HepG2 (cell line): ENCODE measurements around the gene PCDH12. TPM values are rescaled to one million over a fixed set of nuclear protein-coding genes. Genes with fewer than 3 reads are reported as not detected.

Experiments
- ATAC-seq: fragments of 200-7000 bp; cut with Tn5 transposase; 3 replicates; pipeline ENCODE4 v1.9.1; 2020; ENCODE audit warnings: mild to moderate bottlenecking, moderate library complexity
- BruUV-seq: library from RNA; stranded (reverse); fragments of 400-500 nt; replicated peaks from 2 replicates; lab custom pipeline; 2021; lab: Mats Ljungman, UMichigan
- CTCF ChIA-PET: fragments of 300-600 bp; formaldehyde crosslinking; extraction: SDS; loops from one replicate; lab custom pipeline; 2021; ENCODE audit warnings: low total read pairs, inconsistent platforms, low intra/inter-chr PET ratio; lab: Yijun Ruan, JAX
- POLR2A ChIA-PET: fragments of 350-600 bp; sonication (Branson Sonifier 250); formaldehyde crosslinking; loops from one replicate; lab custom pipeline; 2020; ENCODE audit warnings: antibody characterized with exemption, inconsistent platforms; lab: Yijun Ruan, JAX
- DNase-seq: peaks from one replicate; pipeline ENCODE4 v3.0.0-alpha.2; 2015; ENCODE audit warnings: low spot score
- FAIRE-seq: peaks from 3 replicates; lab custom pipeline; 2011; peaks lifted over from hg19 to GRCh38; lab: Jason Lieb, UNC
- H2AFZ ChIP-seq: one replicate; pipeline ENCODE4 v1.6.1; 2011; ENCODE audit warnings: low read length, inconsistent platforms
- H3K27ac ChIP-seq: fragments of 300-600 bp; 3 replicates; pipeline ENCODE4 v1.8.0; 2011; ENCODE audit warnings: mixed run types, mild to moderate bottlenecking, mixed read lengths, low read length, inconsistent platforms; ENCODE audit not compliant: insufficient read depth; ENCODE audit errors: extremely low read length
- H3K27me3 ChIP-seq, 2 experiments: fragments of 200-600 bp in 1 of 2; 2 replicates in 1 of 2; 3 replicates in 1 of 2; pipeline versions ENCODE4 v1.6.0 to v1.8.0; 2011; ENCODE audit warnings: low read length in 2 of 2, mild to moderate bottlenecking in 2 of 2, moderate library complexity in 2 of 2, inconsistent platforms in 1 of 2; ENCODE audit not compliant: insufficient read depth in 2 of 2, control insufficient read depth in 1 of 2
- H3K36me3 ChIP-seq, 2 experiments: fragments of 200-600 bp in 1 of 2; replicated peaks in 1 of 2; 2 replicates in 1 of 2; 3 replicates in 1 of 2; pipeline versions ENCODE4 v1.5.1 to v1.8.0; 2011; ENCODE audit warnings: low read length in 2 of 2, inconsistent platforms in 1 of 2; ENCODE audit not compliant: insufficient read depth in 2 of 2, control insufficient read depth in 1 of 2
- H3K4me1 ChIP-seq: 2 replicates; pipeline ENCODE4 v1.5.1; 2012; ENCODE audit warnings: low read length, inconsistent platforms; ENCODE audit not compliant: insufficient read depth
- H3K4me2 ChIP-seq: 2 replicates; pipeline ENCODE4 v1.6.0; 2011; ENCODE audit warnings: low read depth, low read length, inconsistent platforms
- H3K4me3 ChIP-seq, 3 experiments: fragments of 200-600 bp in 1 of 3; sonication (generic), shearing (Covaris generic) in 1 of 3; replicated peaks in 1 of 3; 2 replicates each; pipeline ENCODE4 v1.5.1; 2011 to 2016; ENCODE audit warnings: low read length in 3 of 3, inconsistent platforms in 2 of 3, low read depth in 2 of 3, mild to moderate bottlenecking in 2 of 3, control low read depth in 1 of 3, mixed read lengths in 1 of 3; ENCODE audit not compliant: insufficient read depth in 1 of 3
- H3K79me2 ChIP-seq: one replicate; pipeline ENCODE4 v1.6.1; 2011; ENCODE audit warnings: low read length, inconsistent platforms; ENCODE audit not compliant: insufficient read depth
- H3K9ac ChIP-seq: 2 replicates; pipeline ENCODE4 v1.6.0; 2011; ENCODE audit warnings: mild to moderate bottlenecking, low read depth, low read length, inconsistent platforms; ENCODE audit not compliant: insufficient read depth
- H3K9me3 ChIP-seq: 2 replicates; pipeline ENCODE4 v1.5.1; 2012; ENCODE audit warnings: mild to moderate bottlenecking, low read length
- H4K20me1 ChIP-seq: 2 replicates; pipeline ENCODE4 v1.6.0; 2011; ENCODE audit warnings: inconsistent platforms, mild to moderate bottlenecking, low read length, moderate library complexity; ENCODE audit not compliant: insufficient read depth
- CTCF ChIP-seq: sonication (generic); formaldehyde crosslinking; IDR thresholded peaks from 2 replicates; pipeline ENCODE4 v1.5.0; 2020; ENCODE audit warnings: mild to moderate bottlenecking, missing genetic modification reagents, moderate library complexity
- MEIS2 ChIP-seq: sonication (generic); formaldehyde crosslinking; IDR thresholded peaks from 2 replicates; pipeline ENCODE4 v1.9.0; 2021; ENCODE audit warnings: mild to moderate bottlenecking, missing genetic modification reagents
- RARA ChIP-seq: IDR thresholded peaks from 2 replicates; pipeline ENCODE4 v1.6.1; 2016; ENCODE audit warnings: missing genetic modification reagents, missing compliant biosample characterization
- RBAK ChIP-seq: sonication (generic); formaldehyde crosslinking; IDR thresholded peaks from 2 replicates; pipeline ENCODE4 v1.5.1; 2020; ENCODE audit warnings: mild to moderate bottlenecking, missing genetic modification reagents
- YY1 ChIP-seq: IDR thresholded peaks from 2 replicates; pipeline ENCODE4 v1.6.1; 2011; ENCODE audit warnings: low read length, low read depth, moderate library complexity, mild to moderate bottlenecking; ENCODE audit not compliant: insufficient read depth, insufficient replicate concordance
- ZBTB4 ChIP-seq: sonication (generic); formaldehyde crosslinking; IDR thresholded peaks from 2 replicates; pipeline ENCODE4 v1.4.0; 2020; ENCODE audit warnings: missing genetic modification reagents, mild to moderate bottlenecking, borderline replicate concordance
- ZBTB7B ChIP-seq: sonication (generic); formaldehyde crosslinking; IDR thresholded peaks from 2 replicates; pipeline ENCODE4 v1.4.0; 2020; ENCODE audit warnings: missing genetic modification reagents
- ZNF260 ChIP-seq: sonication (generic); formaldehyde crosslinking; IDR thresholded peaks from 2 replicates; pipeline ENCODE4 v1.4.0; 2020; ENCODE audit warnings: missing genetic modification reagents, low read depth, mild to moderate bottlenecking, borderline replicate concordance
- ZNF264 ChIP-seq: sonication (generic); formaldehyde crosslinking; IDR thresholded peaks from 2 replicates; pipeline ENCODE4 v1.4.0; 2020; ENCODE audit warnings: missing genetic modification reagents
- WGBS: methylation state at CpG from one replicate; pipeline ENCODE4 v1.1.6; 2017; ENCODE audit warnings: low lambda C conversion rate; 5-methylcytosine and 5-hydroxymethylcytosine counted together
- in situ Hi-C: cut with HindIII; loops from 2 replicates; pipeline ENCODE4 v1.10.0; 2017; ENCODE audit warnings: low pct_unique_long_range_greater_than_20kb; ENCODE audit not compliant: extremely low pct_ligation_motif_present
- intact Hi-C: fragments of 100-400 bp; cut with micrococcal nuclease; formaldehyde crosslinking; loops from one replicate; pipeline ENCODE4 v1.10.0; 2022; ENCODE audit not compliant: unreplicated experiment
- polyA plus RNA-seq, 8 experiments: library from polyadenylated mRNA; depleted of rRNA in 3 of 8; stranded (reverse) in 7 of 8; unstranded in 1 of 8; fragments of >200 nt; fragmentation: Illumina TruSeq in 4 of 8; extraction: Trizol in 4 of 8; gene quantifications; 2 replicates each; pipeline versions ENCODE4 v1.2.1 to v1.2.3, GENCODE V29; 2011 to 2016; ENCODE audit warnings: low read depth in 4 of 8, missing spikeins in 1 of 8, mixed read lengths in 1 of 8; ENCODE audit not compliant: insufficient read depth in 1 of 8
- total RNA-seq, 5 experiments: library from RNA; depleted of rRNA; stranded (reverse); fragments of >200 nt; fragmentation: Illumina TruSeq; extraction: Trizol; gene quantifications; 2 replicates each; pipeline ENCODE4 v1.2.3, GENCODE V29; 2016; ENCODE audit warnings: low read depth in 1 of 5

PCDH12 gene
- total and polyA plus RNA-seq, 2 of the 13 experiments (the other 11 are each of a cell fraction or from before 2014, with no cell fraction given) = not detected

DNA sequence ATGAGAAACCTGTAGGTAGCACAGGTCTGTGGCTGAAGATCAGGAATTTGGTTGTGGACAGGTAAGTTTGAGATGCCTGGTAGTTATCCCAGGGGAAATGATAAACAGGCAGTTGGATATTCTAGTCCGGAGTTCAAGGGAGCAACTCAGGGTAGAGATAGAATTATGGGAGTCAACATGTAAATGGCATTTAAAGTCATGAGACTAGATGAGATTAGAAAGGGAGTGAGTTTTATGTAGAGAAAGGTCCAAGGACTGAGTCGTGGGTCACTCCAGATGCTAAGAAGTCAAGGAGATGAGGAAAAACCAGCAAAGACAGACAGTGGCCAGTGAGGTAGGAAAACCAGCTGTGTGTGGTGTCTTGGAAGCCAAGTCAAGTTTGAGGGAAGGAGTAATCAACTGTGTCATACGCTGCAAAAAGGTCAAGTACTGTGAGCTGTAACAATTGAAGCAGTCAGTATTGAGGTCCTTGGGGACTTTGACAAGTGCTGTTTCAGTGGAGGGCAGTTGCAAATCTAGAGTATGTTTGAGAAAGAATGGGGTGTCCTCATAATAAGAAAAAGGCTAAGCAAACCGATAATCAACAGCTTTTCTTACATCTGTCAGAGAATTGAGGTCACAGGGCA lies 36.6 kb upstream of the PCDH12 start:
- in situ Hi-C loops = loop anchor here (5.0 to 25.0 kb wide), 2 partner anchors 148 to 568 kb away; no protein-coding TSS in a partner anchor
- no peak for ATAC-seq
- no TSS peak for BruUV-seq
- intact Hi-C loops = no loop called here
- TF ChIP-seq YY1 (no peak), RARA (CRISPR knock-in tag) (no peak), ZBTB7B (CRISPR knock-in tag) (no peak), ZNF260 (CRISPR knock-in tag) (no peak), ZNF264 (CRISPR knock-in tag) (no peak), RBAK (CRISPR knock-in tag) (no peak)
- no peaks in the 10 kb centered on the region for H3K27me3 ChIP-seq
- H3K9ac ChIP-seq = no peak overlapping the region
- no peak for DNase-seq
- 69% methylated on average over 4 of the region's 4 CpGs for WGBS
- no peaks in the 10 kb centered on the region for H4K20me1 ChIP-seq
- no peak overlapping the region for H2AFZ ChIP-seq
- ChIA-PET POLR2A (no interaction called here), CTCF (no interaction called here)
- H3K4me2 ChIP-seq = no peak overlapping the region
- H3K36me3 ChIP-seq = no peaks in the 10 kb centered on the region; a peak in 2 of 5 replicates
- FAIRE-seq = no peak
- no peaks in the 10 kb centered on the region for H3K79me2 ChIP-seq
- H3K27ac ChIP-seq = no peak overlapping the region
- H3K4me1 ChIP-seq = peaks cover 11% of the 10 kb centered on the region
- no peaks in the 10 kb centered on the region for H3K9me3 ChIP-seq
- H3K4me3 ChIP-seq = no peak overlapping the region

DNA sequence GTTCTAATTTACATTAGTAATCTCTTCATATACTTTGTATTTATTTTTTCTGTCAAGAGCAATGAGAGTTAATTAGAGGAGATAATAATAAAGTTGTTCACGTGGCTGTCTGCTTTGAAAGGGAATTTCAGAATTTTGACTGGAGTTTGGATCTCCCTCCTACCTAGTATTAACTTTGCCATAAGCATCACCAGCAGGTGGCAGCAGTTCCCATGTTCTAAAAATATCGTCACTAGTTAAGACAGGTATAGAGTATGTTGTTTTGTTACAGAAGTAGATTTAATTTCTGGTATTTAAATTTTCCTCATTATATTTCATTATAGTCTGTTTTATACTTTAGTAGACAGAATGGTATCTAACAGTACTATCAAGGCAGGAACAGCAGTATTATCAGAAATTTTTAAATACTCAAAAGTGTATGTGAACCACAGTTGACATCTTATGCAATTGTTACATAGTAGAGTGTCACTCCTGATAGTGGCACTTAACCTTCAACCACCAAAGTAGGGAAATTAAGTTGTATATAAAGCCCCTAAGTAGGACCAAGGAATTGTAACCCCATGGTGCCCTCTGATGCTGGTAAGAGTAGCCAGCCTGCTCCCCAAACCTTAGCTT lies 34.5 kb upstream of the PCDH12 start:
- ATAC-seq (peak; percentile 78), DNase-seq (peak; percentile 55), FAIRE-seq (no peak)
- Histone ChIP-seq H3K4me2 (no peak overlapping the region), H2AFZ (no peak overlapping the region), H3K9me3 (no peaks in the 10 kb centered on the region), H3K4me1 (peaks cover 4% of the 10 kb centered on the region), H3K4me3 (no peak overlapping the region), H3K27me3 (no peaks in the 10 kb centered on the region), H3K79me2 (no peaks in the 10 kb centered on the region), H3K36me3 (no peaks in the 10 kb centered on the region; a peak in 2 of 5 replicates), H3K27ac (no peak overlapping the region), H4K20me1 (no peaks in the 10 kb centered on the region), H3K9ac (no peak overlapping the region)
- 53% methylated on average over 2 of the region's 2 CpGs for WGBS
- BruUV-seq = no TSS peak
- in situ Hi-C loops (loop anchor here (5.0 to 25.0 kb wide), 2 partner anchors 150 to 570 kb away; no protein-coding TSS in a partner anchor), intact Hi-C loops (loop anchor here (1.0 to 2.0 kb wide), 2 partner anchors 22 to 153 kb away; no protein-coding TSS in a partner anchor)
- ChIA-PET POLR2A (no interaction called here), CTCF (interaction anchor here (1.9 to 2.9 kb wide), 2 partner anchors 22 to 152 kb away, joined by 9 to 33 read pairs; no protein-coding TSS in a partner anchor)
- TF ChIP-seq CTCF (peak; percentile 74), MEIS2 (CRISPR knock-in tag) (no peak), ZBTB4 (no peak)
